Hypothalamus (tissue), 51 donors: ENCODE results near the gene KCTD1.

ENCODE experiments used
- DNase-seq, 51 donors: peaks; one replicate each; lab custom pipeline; 2025; lab: John Stamatoyannopoulos, UW

Gene KCTD1

DNA sequence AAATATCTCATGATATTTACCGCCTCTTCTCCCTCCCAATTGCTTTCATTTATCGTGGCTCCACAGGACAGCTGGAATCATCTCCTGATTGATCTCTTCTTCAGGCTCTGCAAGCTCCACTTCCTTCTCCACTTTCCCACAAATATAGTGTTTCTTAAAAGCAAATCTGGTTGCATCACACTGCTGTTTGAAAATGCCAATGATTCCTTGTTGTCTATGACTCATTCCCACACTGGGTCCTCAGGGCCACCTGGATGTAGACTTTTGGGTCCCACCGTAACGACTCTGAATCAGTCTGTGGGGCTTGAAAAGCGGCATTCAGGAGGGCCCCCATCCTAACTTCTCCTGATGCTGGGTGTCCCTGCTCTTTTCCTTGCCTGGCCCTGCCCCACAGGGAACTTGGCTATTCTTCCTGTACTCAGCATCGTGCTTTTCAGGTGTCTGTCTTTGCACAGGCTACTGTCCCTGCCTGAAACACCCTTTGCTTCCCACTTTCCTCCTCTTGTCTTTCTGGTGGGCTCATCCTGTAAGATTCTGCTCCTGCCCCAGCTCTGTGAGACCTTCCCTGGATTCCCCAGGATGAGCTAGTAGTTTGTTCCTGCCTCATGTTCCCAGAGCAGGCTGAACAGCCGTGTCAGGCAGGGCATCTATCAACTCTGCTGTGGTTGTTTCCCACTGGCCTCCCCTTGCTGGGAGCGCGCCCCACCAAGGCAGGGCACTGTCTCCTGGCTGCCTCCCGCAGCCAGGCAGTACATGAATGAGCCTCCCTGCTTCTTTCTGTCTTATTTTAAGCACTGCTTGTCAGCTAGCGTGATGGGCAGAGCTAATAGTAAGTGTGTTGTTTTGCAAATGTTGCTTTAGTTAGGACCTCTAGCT lies 111.9 kb downstream of the KCTD1 start:
- no peak for DNase-seq

DNA sequence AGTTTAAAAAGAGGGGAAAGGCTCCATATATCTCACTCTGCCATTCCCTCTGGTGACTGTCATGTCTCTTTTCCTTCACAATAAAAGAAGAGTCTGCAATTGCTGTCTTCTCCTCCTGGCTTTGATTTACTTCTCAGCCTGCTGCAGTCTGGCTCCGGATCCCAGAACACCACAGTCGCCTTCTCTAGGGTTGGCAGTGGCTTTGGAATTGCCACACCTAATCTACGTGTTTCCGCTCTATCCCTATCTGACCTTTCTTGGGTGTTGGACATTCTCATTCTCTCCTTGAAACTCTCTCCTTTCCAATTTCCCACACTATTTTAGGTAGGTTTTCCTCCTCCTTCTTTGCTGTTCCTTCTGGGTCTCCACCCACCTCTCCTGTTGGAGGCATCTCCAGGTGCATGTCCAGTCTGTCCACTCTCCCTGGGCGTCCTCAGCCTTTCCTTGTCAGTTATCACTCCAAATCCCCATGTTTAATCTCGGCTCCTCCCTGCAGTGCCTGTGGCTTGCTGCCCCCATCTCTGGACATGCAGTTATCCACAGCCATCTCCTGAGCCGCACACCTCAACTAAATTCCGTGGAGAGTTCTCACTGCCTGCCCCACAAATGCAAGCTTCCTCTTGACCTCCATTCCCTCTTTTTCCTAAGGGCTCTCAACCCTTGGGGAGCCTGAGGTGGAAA lies 112.8 kb downstream of the KCTD1 start:
- DNase-seq, result no peak

GRCh38 chr18:26434887-26435286 lies 113.5 kb downstream of the KCTD1 start:
- no peak for DNase-seq

GRCh38 chr18:26432651-26433424 lies 115.5 kb downstream of the KCTD1 start:
- no peak for DNase-seq

DNA sequence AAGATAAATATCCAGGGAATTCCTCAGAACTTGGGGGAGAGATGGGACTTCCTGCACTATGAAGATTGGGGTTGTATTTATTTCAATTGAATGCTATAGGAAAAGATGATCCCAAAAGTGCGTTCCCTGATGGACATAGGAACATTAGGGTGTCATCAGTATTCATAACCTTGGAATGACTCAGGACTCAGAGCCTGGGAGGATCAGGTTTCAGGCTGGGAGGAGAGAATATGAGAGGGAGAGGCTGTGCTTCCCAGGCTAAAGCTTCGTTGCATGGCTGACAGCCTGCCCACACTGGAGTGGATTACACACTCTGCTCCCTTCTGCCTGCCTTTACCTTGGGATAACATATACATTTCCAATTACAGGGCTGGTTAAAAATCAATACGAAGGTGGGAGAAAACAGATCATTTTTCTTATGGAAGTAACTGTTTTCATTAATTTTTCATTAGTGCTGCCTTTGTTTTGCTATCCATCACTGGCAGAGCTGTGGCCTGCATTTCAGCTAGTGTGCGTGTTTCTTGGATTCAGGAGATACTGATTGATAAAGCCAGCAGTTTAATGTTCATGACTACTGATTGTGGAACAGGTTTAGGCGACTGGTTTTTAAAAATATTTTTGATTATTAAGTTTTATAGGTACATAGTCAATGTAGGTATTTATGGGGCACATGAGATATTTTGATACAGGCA lies 118.7 kb downstream of the KCTD1 start:
- no peak for DNase-seq

- no peak for DNase-seq
These were observed 123.2 kb downstream of the KCTD1 start for GRCh38 chr18:26425148-26425531.

DNA sequence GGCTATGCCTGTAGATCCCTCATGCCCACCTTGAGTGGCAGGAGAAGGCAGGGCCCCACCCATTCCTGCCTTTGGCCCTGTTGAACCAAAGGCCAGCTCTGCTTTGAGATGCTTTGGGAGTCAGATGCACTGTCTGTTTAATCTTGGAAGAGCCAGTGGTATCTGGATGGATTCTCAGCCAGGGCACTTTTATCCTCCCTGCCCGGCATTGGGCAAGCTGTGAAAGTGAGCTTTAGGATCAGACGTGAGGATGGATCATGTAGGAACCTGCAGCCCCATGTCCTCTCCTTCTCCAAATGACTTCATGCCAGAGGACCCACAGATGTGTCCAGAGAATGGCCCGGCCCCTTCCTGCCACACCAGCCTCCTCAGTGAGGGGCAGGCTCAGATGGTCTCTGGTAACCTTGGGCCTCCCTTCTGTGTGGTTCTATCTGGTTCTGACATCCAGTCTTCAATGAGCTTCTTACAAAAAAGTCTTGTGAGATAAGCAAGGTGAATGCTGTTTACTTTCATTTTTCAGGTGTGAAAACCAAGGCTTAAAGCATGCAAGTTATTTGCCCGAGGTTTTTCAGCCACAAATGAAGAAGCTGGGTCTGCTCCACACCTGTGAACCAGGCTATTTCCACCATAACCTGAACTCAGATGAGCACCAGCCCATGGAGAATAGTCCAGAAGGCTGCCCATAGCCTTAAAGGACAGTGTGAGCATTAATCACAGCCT lies 123.8 kb downstream of the KCTD1 start:
- no peak for DNase-seq

DNA sequence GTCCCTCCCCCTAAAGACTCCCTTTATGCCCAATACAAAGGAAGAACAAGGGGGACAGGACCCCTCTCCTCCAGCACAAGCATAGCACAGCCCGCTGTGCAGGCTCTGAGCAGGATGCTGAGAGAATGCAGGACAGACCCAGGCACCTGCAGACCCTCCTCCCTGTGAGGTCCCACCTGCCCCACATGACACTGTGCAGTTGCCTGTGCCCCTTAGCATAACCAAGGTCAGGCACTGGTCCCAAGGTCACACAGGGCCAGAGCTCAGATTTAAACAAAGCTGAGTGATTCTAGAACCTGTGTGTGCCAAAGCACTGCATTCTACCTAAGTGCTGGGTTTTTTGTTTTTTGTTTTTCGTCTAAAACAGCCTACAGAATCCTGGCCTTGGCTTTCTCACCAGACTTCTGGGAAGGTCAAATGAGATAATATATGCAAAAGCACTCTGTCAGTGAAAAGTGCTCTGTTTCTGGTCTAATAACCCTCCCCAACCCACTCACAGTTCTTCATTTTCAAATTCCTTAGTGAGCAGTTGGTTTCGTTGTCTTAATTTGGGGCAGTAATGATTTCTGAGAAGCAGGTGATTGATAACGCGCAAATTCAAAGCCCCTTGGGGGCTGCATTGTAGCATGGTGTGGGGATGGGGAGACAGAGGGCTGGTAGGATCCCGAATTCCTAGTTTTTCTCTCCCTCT lies 125.7 kb downstream of the KCTD1 start:
- no peak for DNase-seq

DNA sequence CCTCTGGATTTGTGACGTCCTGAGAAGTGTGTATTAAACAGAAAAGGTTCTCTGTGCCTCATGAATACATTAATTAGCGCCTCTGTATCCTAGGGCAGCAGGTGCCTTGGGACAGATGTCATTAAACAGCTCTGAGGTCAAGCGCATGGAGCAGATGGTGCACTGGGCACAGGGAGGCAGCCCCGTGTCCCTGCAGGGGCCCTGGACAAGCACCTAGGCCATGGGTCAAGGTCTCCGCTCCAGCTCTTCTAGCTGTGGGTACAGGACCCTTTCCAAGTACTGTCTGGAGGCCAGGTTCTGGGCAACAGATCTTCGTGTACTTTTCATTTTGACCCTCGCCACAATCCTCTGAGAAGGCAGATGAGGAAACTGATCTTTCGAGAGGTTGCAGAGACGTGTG lies 126.4 kb downstream of the KCTD1 start:
- no peak for DNase-seq

GRCh38 chr18:26421503-26421902 lies 126.8 kb downstream of the KCTD1 start:
- no peak for DNase-seq

- DNase-seq, result peak in 1 of 51 donors; percentile 8
These were observed 128.6 kb downstream of the KCTD1 start for GRCh38 chr18:26419746-26420145.

DNA sequence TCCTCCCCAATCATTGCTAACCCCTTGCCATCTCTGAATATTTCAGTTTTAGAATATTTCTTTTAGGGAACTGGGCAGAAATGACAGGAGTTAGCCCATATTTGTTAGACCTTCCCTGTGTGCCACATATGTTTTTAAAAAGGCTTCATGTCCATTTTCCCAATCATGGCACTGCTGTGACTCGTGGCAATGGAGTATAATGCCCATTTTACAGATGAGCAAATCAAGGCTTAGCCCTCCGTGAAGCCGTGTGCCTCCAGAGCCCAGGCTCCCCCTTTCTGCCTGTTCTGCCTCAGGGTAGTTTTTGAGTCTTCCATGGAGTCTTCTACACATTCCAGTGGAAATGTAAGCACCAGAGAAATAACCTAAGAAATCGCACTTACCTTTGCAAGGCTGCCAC lies 130.1 kb downstream of the KCTD1 start:
- DNase-seq, result no peak

DNA sequence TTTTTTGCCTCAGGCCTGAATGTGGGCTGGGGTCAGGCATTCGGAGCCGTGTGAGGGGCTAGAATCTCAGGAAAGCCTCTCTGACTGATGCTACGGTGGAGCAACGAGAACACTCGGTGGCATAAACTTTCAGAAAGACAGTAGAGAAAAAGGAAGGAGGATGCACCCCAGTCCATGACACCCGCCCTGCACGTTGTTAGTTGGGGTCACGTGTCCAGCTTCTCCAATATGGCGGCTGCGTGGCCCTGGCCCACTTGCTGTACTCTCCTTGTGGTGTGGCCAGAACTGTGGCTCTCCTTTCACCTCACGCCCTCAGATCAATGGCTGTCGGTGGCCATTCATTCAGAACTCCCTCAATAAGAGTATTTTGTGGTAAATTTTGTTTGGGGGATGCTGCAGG lies 131.2 kb downstream of the KCTD1 start:
- DNase-seq, result no peak

GRCh38 chr18:26416652-26417150 lies 131.7 kb downstream of the KCTD1 start:
- DNase-seq, result no peak

GRCh38 chr18:26415631-26416030 lies 132.7 kb downstream of the KCTD1 start:
- DNase-seq, result no peak

DNA sequence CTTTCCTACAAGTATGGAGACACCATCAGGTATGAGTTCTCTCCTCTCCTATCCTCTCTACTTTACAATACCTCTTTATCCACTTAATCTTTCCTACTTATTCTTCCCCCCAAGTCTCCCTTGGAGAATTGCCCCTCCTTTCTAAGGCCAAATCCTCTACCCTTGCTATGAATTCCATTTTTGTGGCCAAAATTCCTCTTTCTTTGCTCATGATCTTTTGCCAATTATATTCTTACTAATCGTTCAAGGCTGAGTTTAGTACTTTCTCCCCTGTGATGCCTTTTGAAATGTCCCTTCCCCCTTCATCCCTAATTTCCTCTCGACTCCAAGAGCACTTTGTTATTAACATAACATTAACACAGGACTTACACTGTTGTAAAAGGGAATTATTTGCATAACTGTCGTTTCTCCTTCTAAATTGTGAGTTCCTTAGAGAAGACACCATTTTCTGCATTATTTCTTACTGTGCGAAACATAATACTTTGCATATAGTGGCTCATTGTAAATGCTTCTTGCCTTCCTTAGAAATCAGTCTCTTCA lies 133.4 kb downstream of the KCTD1 start:
- no peak for DNase-seq

DNA sequence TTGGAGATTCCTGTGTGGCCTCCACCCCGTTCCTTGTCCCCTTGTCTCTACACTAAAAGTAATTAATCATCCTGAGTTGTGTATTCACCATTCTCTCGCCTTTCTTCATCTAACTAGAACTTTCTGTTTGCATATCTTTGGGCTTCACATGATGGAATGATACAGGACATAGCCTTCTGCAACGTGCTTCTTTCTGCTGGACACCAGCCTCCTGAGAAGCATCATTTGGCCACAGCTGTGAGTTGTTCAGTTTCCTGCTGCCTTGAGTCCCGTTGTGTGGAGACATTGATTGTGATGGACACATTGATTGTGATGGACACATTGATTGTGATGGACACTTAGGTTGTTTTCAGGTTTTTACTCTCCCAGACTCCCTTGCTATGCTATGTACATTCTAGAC lies 139.3 kb downstream of the KCTD1 start:
- no peak for DNase-seq

DNA sequence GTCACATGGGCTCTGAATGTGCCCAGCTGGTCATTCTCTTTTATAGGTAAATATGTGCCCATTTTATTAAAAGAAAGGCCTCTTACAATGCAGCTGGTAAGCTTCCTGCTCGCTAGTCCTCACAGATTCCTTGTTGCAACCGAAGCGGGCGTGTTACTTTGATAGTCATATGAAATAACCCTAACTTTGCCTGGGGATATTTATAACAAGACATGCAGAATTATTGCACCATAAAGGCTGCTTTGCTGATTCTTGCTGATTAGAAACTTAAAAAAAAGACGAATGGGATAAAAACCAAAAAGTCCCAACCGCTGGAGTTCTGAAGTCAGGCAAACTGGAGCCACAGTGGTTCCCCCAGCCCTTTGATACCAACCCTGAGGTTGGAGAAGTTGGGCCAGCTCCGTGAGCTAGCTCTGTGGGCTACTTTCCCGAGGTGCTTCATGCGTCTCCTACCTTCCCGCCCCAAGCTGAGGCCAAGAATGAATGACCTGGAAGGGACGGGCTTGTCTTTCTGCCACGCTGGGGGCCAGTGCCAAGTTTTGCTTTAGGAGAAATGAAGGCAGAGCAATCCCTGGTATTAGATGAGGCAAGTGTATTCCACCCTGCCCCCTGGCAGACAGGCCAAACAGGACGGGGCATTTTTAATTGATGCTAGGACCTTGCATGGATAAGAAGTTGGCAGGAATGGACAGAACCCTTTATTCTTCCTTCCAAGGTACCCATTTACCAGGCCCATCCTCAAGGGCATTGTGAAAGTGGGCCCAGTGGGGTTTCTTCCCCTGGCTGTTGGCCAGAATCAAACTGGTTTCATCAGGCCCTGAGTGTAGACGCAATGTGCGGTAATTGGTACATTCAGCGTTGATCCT lies 140.4 kb downstream of the KCTD1 start:
- DNase-seq, result no peak
